HG03460 (cell line): ENCODE results near the gene TRIM14.

Experiments used
- ATAC-seq: cut with Tn5 transposase; IDR thresholded peaks from one replicate; pipeline ENCODE4 v1.9.1; 2021; ENCODE audit not compliant: unreplicated experiment

TRIM14 gene, protein sequence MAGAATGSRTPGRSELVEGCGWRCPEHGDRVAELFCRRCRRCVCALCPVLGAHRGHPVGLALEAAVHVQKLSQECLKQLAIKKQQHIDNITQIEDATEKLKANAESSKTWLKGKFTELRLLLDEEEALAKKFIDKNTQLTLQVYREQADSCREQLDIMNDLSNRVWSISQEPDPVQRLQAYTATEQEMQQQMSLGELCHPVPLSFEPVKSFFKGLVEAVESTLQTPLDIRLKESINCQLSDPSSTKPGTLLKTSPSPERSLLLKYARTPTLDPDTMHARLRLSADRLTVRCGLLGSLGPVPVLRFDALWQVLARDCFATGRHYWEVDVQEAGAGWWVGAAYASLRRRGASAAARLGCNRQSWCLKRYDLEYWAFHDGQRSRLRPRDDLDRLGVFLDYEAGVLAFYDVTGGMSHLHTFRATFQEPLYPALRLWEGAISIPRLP

DNA sequence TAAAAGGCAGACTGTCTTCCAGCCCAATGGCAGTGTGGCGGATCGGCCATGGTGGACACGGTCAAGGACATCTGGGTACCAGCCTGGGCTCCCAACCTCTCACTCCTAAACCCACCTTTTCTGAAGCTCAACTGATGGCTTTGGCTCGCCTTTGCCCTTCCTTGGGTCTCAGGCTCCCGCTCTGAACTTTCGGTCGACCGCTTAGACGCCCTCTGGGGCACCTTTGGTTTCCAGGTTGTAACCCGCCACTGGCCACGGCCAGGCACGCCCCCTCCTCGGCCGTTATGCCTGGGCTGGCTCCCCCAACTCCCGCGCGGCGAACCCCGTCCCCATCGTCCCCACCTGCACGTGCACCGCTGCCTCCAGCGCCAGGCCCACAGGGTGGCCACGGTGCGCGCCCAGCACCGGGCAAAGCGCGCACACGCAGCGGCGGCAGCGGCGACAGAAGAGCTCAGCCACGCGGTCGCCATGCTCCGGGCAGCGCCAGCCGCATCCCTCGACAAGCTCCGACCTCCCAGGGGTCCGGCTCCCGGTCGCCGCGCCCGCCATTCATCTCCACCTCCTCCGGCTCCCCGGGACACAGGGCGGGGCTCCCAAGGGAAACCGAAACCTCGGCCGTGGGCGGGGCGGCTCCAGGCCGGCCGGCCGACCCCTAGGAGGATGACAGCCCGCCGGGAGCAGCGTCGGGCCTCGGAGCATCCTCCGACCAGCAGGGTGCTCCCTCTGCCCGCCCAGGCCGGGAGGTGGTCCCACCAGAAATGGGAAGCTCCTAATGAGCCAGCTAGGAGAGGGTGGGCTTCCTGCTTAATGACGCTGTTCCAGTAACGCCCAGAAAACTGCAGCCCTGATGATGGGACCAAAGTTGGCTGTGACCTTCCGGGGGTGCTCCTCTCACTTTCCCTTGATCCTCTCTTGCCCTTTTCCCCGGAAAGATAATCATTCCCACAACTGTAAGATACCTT, at the start of gene TRIM14:
TSS of gene TRIM14 (minus strand) at position 583 of the 962 bp plus-strand sequence. CDS start at position 549, 34 bp downstream.
- peak; percentile 53 for ATAC-seq

DNA sequence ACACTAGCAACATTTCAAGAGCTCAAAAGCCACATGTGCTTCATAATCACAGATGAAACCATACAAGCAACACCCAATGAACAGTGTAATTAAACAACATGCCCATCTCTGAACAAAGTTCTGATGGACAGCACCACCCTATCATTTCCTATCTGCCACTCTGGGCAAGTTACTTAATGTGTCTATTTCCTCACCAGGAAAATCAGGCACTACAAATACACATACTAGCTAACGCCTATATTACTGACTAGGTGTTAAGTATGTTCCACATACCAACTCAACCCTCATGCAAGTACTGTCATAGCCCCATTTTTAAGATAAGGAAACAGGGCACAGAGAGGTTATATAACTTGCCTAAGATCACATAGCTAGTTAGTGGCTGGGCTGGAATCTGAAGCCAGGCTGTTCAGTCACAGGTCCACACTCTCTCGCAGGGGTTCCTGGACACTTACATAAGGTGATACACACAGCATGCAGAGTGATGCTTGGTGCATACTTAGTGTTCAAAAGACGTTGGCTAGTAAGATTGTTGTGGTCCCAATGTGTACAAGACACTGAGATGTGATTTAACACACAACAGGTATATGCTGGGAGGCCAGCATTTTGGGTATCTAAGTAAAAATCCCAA, 49.2 kb upstream of the TRIM14 start:
- ATAC-seq = no peak

DNA sequence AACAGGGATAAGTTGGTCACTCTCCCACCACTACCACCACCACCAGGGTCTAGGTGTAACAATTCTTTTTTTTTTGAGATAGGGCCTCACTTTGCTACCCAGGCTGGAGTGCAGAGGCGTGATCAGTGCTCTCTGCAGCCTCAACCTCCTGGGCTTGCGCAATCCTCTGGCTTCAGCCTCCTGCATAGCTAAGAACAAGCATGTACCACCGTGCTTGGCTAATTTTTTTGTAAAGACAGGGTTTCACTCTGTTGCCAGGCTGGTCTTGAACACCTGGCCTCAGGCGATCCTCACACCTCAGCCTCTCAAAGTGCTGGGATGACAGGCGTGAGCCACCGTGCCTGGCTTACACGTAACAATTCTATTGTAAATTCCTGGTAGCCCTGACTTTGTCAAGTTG, 45.9 kb upstream of the TRIM14 start:
- ATAC-seq = no peak

DNA sequence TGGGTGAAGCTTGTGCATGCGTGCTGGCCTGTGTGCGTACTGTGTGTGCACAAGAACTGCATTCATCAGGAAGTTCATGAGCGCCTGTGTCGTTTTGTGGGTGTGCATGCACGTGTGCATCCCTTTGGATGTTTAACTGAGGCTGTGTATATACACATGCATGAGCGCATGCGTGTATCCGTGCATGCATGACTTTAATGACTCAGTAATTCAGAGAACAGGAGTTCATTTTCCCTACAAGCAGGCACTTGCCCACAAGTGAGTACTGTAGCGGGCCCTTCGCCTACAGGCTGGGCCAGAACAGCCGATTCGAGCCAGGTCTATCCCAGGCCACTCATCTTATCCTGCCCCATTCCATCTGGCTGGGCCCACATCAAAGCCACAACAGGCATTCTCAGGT, 43.6 kb upstream of the TRIM14 start:
- no peak for ATAC-seq

DNA sequence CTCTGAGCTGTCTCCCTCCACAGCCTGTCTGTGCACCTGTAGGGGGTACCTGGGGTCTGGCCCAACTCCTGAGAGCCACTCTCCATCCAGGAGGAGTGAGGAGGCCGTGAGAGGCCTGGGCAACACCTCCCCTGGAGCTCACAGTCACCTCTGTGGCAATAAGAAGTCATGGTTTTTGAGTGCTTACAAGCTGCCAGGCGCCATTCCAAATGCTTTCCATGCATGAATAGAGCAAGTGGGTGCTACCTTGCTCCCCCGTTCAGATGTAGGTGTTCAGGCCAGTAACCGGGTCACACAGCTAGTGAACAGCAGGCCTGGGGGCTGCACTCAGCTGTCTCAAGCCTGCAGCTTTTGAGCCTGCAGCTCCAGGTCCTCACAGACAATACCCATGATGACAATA, 42.8 kb upstream of the TRIM14 start:
- ATAC-seq = no peak

DNA sequence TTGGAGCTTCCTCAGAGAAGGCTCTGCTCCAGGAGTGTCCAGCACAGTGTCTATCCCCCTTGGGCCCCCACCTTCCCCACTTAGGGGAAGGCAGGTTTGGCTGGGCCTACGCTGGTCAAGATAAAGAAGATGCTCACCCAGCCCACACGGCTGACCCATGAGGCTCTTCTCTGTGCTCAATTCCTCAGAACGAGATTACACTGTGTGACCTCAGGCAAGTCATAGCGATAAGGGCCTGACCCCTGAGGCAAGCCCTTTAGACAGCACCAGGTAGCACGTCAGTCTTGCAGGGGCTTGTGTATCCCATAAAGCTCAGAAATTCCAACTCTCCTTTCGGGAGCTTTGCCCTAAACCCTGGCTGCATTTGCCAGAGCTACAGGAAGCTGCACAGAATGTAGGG, 40.8 kb upstream of the TRIM14 start:
- ATAC-seq = no peak

DNA sequence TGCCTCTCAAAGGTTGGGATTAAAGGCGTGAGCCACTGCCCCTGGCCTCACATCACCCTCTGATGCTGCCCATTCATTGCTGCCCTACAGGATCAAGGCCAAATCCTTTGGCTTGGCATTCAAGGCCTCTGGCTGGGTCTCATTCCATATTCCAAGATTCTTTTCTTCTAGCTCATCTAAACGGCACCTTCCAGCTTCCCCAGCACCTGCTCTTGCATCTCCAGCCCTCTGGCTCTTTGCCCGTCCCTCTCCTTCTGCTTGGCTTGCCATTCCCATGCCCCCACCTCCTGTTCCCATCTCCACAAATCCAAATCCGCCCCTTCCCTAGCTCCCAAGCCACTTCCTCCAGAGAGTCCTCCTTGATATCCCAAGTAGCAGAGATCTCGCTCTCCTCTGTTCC, 40.3 kb upstream of the TRIM14 start:
- ATAC-seq = no peak

DNA sequence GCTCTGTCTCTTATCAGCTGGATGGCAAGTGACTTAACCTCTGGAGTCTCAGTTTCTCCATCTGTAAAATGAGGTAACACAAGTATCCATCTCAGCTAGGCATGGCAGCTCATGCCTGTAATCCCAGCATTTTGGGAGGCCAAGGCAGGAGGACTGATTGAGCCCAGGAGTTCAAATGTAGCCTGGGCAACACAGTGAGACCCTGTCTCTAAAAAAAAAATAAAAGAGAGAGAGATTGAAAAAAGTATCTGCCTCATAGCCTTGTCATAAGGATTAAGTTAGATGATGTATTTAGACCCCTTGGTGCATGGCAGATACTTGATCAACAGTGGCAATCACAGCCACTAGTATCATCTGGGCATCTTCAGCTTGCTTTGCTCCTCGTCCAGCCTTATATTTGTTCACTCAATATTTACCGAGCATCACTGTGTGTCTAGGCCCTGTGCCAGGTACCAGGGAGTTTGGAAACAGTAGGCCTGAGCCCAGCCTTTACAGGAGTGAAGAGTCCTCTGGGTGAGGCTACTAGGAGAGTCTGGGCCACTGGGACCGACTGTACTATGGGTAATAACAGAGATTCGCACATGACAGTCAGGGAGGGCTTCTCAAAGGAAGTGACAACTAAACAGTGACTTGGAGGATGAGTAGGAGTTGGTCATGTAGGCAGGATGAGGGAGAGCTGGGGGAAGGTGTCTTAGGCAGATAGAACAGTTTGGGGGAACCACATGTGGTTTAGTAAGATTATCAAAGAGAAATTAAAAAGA, 39.2 kb upstream of the TRIM14 start:
- no peak for ATAC-seq

DNA sequence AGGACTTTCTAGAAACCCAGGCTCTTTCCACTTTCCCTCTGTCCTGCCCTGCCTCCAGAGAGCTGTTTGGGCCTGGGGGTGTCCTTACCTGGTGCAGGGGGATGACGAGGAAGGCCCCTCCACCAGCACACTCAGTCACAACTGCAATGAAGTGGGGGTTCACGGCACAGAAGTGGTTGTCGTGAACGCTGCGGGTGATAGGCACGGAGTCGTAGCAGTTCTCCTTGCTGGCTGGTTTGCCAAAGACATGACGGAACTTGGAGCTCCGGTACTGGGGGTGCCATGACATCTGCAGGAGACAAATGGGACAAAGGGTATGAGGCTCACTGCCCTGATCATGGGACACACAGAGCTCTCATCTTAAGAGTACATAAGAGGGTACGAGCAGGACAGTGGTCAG, 38.4 kb upstream of the TRIM14 start:
- no peak for ATAC-seq

DNA sequence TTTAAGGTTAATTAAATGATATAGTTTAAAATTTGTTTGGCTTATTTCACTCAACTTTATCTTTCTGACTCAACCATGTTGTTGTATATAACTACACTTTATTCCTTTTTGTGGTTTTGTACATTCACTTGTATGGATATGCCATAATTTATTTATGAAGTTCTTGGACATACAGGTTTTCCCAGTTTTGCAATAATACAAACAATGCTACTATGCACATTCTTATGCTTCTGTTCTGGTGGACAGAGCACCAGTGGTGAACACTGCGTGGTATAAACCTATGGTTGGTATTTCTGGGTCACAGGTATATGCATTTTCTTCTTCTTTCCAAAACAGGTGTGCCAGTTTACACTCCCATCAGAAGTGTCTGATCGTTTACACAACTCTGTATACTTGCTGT, 35.7 kb upstream of the TRIM14 start:
- ATAC-seq = no peak

DNA sequence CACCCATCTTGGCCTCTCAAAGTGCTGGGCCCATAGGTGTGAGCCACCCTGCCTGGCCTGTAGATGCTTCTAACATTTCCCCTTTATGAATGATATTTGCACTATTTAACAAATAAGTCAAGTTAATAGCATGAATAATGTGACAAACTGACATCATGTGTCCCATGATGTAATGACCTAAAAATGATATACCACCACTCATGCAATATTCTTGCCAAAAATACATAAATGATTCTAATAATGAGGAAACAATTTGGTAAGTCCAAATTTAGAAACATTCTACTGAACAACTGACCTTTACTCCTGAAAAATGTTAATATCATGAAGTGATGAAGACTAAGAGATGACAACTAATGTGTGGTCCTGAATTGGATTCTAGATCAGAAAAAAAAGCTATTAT, 33.5 kb upstream of the TRIM14 start:
- no peak for ATAC-seq

DNA sequence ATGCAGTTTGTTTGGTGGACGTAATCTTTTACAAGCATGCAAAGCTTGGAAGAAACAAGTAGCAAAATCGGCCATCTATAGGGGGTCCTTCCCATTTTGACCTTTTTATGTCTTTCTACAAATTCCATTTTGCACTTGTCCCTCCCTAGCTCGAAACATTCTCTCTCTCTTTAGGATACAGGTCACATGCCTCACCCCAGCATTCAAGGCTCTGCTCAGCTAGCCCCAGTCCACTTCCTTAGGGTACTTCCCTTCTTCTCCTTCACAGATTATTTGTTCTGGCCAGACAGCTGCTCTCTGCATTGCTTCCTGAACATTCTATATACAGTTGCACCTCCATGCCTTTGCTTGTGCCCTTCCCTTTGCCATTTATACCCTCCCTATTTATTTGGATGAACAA, 31.7 kb upstream of the TRIM14 start:
- ATAC-seq = no peak

DNA sequence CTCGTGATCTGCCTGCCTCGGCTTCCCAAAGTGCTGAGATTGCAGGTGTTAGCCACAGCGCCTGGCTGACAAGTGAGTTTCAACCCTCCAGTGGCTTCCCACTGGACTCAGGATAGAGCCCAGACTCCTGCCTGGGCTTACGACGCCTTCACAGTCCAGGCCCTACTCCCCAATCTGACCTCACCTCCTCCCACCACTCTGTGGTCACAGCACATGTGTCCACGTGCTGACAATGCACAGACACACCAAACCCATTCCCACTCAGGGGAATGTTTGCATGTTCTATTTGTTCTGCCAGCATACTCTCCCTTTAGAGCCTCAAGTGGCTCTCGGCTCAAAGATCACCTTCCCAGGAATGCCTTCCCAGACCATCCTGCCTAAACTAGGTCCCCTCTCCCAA, 31.1 kb upstream of the TRIM14 start:
- ATAC-seq = no peak

DNA sequence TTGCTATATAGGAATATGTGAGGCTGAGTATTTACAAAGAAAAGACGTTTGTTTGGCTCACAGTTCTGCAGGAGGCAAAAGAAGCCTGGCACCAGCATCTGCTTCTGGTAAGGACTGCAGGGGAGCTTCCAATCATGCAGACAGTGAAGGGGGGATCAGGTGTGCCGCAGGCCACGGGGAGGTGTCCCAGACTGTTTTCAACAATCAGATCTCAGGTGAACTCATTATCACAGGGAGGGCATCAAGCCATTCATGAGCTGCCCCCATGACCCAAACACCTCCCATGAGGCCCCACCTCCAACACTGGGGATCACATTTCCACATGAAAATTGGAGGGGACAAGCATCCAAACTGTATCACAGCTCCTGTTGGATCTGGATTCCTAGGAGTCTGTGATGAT, 30.4 kb upstream of the TRIM14 start:
- no peak for ATAC-seq

DNA sequence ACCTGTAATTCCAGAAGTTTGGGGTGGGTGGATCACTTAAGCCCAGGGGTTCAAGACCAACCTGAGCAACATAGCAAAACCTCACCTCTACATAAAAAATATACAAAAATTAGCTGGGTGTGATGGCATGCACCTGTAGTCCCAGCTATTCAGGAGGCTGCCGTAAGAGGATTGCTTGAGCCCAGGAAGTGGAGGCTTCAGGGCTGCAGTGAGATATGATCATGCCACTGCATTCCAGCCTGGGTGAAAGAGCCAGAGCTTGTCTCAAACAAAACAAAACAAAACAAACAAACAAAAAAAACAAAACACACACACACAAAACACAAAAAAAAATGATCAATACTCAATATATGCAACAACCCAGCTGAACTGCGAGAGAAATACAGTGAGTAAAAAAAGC, 29.5 kb upstream of the TRIM14 start:
- ATAC-seq = no peak

DNA sequence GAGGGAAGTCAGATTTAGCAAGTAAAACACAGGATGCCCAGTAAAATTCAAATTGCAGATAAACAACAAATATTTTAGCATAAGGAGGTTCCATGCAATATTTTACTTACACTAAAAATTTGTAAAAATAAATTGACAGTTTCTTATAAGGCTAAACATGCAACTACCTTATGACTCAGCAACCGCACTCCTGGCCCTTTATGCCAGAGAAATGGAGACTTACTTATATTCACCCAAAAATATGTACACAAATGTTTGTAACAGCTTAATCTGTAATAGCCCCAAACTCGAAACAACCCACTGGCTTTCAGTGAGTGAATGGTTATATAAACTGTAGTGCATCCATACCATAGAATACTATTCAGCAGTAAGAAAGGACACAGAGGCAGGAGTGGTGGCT, 28.6 kb upstream of the TRIM14 start:
- ATAC-seq = no peak

DNA sequence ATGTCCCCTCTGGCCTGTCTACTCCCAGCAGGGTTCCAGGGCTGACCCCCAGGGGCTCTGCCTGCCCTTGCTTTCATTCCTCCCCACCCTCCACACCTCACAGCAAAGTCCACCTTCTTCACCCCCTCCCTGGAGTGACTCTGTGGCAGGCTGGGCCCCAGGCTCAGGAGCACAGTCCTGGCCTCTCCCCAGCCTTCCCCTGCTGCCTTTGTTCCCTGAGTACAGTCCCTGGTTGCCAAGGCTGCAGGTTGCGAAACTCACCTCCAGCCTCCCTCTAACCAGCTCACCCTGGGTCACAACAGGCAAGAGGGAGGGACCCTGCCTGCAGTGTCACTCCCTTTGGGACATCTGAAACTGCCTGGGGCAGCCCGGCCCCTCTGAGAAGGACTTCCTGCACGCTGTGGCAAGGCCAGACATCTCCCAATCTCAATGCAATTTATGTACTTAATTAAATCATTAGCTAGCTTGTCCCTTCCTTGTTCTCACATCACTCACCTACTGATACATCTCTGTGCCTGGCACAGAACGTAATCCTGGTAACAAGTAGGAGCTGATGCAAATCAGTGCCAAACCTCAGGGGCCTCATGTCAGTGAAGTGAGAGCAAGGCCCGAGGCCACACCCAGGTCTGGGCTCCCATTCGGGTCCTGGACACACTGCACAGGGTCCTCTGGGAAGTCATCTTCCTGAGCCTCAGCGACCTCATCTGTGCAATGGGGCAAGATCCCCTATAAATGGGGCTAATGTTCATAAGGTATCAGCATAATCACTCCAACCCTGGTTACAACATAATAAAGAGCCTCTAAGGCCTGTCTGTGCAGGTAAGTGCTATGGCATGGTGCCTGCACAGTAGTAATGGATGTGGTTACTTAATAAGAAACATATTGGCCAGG, 27.3 kb upstream of the TRIM14 start:
- ATAC-seq = no peak

DNA sequence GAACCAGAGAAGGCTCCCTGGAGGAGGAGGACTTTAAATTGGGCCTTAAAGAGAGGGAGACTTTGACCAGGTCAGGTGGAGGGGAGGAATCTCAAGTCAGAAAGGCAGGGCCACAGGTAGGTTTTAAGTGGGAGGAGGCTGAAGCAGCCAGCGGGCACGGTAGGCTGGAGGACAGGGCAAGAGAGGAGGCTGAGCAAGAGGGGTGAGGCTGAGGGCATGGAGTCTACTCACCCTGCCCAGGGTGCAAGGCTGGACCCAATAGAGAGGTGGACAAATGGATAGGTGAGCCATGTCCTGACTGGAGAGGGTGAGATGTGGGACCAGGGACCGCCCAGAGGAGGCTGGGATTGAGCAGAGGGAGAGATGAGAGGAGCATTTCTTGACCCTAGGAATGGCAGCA, 25.6 kb upstream of the TRIM14 start:
- ATAC-seq = no peak

DNA sequence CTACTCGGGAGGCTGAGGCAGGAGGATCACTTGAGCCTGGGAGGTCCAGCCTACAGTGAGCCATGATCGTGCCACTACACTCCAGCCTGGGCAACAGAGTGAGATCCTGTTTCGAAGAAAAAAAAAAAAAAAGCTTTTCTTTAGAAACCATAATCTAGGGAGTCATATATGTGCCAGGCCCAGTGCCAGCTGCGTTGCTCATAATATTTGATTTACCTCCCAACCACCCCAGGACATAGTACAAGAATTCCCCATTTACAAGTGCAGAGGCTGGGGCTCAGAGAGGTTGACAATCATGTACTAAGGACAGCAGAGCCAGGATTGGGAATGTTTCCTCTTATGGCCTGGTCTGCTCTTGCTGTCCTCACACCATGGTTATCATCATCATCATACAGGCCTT, 25.1 kb upstream of the TRIM14 start:
- no peak for ATAC-seq
